ENCODE data around the gene SOX15.
A peak's percentile ranks its signal among the peaks of the same experiment; 100 is the strongest.

DNA sequence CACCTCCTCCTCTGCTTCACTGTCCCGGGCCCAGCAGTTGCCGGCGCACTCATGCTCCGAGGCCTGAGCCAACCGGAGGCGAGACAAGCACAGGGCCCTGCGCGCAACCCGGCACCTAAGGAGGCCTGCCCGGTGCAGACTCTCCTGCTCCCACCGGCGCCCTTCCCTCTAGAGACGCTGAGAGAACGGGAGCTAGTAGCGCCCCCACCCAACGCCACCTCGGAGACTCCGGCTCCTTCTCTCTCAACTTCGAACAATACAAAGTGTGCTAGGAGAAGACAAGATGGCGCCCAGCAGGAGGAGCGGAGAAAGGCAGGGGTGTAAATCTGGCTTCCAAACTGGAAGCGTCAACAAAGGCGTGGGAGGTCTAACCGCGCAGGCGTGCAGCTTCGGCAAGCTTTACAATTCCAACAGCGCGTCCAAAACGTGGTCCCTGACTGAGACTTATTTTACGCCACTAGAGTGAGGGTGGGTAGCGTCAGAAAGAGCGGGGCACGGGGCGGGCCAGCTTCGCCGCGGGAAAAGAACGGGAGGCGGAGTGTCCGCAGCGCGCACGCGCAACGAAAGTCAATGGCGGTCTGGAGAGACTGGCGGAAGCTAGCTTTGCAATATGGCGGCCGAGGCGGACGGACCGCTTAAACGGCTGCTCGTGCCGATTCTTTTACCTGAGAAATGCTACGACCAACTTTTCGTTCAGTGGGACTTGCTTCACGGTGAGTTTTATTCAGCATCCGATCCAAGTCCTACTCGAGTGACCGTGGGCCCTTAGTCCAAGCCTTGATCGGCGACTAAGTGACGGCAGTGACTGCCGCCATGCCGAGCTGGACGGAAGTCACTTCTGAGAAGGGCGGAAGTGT, 6.4 kb downstream of the SOX15 start, which contains the start of gene MPDU1:
- TF ChIP-seq, protein P1, sequence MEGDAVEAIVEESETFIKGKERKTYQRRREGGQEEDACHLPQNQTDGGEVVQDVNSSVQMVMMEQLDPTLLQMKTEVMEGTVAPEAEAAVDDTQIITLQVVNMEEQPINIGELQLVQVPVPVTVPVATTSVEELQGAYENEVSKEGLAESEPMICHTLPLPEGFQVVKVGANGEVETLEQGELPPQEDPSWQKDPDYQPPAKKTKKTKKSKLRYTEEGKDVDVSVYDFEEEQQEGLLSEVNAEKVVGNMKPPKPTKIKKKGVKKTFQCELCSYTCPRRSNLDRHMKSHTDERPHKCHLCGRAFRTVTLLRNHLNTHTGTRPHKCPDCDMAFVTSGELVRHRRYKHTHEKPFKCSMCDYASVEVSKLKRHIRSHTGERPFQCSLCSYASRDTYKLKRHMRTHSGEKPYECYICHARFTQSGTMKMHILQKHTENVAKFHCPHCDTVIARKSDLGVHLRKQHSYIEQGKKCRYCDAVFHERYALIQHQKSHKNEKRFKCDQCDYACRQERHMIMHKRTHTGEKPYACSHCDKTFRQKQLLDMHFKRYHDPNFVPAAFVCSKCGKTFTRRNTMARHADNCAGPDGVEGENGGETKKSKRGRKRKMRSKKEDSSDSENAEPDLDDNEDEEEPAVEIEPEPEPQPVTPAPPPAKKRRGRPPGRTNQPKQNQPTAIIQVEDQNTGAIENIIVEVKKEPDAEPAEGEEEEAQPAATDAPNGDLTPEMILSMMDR (IDR thresholded peaks at IDR 0.05) = peak in 1 of 6 experiments; percentile 6
- TF ChIP-seq POLR2A (IDR thresholded peaks at IDR 0.05) = peak; percentile 74 to 91
